Ovary (tissue), 3 donors: ENCODE results near the gene SLC4A5.

Experiments used
- EP300 ChIP-seq: sonication (generic); formaldehyde crosslinking; IDR thresholded peaks from one replicate; pipeline ENCODE4 v1.6.1; 2017; ENCODE audit warnings: antibody characterized with exemption
- POLR2A ChIP-seq: fragments of 450-650 bp; IDR thresholded peaks from one replicate; pipeline ENCODE4 v1.6.1; 2017; ENCODE audit warnings: antibody characterized with exemption, mild to moderate bottlenecking, moderate library complexity
- TF ChIP-seq, protein P1 (sequence below), 3 donors: fragments of 450-650 bp in 2 of 3; fragments of 200-600 bp in 1 of 3; IDR thresholded peaks; one replicate each; pipeline versions ENCODE4 v1.5.1 to v1.8.0; 2016 to 2022; ENCODE audit warnings: antibody characterized with exemption in 3 of 3, mild to moderate bottlenecking in 1 of 3
- donor health status: DM: no; HTN: no; CAD: no.

DNA sequence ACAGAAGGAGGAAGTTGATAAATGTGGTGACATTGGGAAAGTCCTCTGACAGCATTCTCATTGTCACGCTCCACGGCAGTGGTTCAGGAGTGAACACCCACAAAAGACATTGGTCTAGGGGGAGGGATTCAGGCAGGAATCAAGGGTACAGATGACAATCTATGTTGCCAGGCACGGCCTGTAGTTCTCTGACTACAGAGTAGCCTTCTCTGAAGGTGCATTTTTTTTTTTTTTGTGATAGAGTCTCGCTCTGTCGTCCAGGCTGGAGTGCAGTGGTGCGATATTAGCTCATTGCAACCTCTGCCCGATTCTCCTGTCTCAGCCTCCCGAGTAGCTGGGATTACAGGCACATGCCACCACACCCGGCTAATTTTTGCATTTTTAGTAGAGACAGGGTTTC, 157.2 kb downstream of the SLC4A5 start:
- TF ChIP-seq POLR2A (no peak), EP300 (no peak)
- TF ChIP-seq, protein P1, sequence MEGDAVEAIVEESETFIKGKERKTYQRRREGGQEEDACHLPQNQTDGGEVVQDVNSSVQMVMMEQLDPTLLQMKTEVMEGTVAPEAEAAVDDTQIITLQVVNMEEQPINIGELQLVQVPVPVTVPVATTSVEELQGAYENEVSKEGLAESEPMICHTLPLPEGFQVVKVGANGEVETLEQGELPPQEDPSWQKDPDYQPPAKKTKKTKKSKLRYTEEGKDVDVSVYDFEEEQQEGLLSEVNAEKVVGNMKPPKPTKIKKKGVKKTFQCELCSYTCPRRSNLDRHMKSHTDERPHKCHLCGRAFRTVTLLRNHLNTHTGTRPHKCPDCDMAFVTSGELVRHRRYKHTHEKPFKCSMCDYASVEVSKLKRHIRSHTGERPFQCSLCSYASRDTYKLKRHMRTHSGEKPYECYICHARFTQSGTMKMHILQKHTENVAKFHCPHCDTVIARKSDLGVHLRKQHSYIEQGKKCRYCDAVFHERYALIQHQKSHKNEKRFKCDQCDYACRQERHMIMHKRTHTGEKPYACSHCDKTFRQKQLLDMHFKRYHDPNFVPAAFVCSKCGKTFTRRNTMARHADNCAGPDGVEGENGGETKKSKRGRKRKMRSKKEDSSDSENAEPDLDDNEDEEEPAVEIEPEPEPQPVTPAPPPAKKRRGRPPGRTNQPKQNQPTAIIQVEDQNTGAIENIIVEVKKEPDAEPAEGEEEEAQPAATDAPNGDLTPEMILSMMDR (IDR thresholded peaks at IDR 0.05): no peak
